Measurements from ENCODE around the gene CHIA.

Gene CHIA

DNA sequence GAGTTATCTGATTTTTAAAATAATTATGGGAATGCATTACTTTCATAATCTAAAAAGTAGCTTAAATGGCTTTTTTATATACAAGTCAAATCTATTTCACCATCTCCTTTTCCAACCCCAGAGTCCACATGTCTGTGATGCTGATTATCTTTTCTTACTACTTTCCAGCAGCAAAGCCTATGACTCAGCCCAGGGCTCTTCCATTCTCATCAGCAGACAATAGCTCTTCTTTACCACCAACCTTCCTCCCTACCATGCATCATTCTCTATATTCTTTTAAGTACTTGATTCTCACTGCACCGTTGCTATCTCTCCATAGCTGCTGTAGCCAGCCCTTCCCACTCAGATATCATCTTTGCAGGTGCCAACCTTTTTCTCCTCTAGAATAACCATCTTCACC lies 75.6 kb downstream of the CHIA start:
- no peak for TF ChIP-seq CTCF (IDR thresholded peaks at IDR 0.05; ENCODE audit: control extremely low read depth, extremely low read depth, low read depth, missing control alignments)
- ChIA-PET POLR2A (no interaction called here), CTCF (interaction anchor here (0.7 to 1.5 kb wide), 2 partner anchors 34 to 45 kb away, joined by 3 read pairs; no protein-coding TSS in a partner anchor)
- DNase-seq (ENCODE audit: extremely low spot score), result no peak

GRCh38 chr1:111369177-111369576 lies 78.5 kb downstream of the CHIA start:
- TF ChIP-seq CTCF (IDR thresholded peaks at IDR 0.05; ENCODE audit: control extremely low read depth, extremely low read depth, low read depth, missing control alignments), result no peak
- DNase-seq (ENCODE audit: extremely low spot score), result no peak
- ChIA-PET CTCF (interaction anchor here (0.9 to 2.1 kb wide), 3 partner anchors 12 to 539 kb away, joined by 3 to 5 read pairs (median 3); no protein-coding TSS in a partner anchor), POLR2A (no interaction called here)

GRCh38 chr1:111369645-111370044 lies 79.0 kb downstream of the CHIA start:
- ChIA-PET CTCF (interaction anchor here (0.9 to 2.1 kb wide), 4 partner anchors 12 to 540 kb away, joined by 3 to 5 read pairs (median 3); no protein-coding TSS in a partner anchor), POLR2A (no interaction called here)
- TF ChIP-seq CTCF (IDR thresholded peaks at IDR 0.05; ENCODE audit: control extremely low read depth, extremely low read depth, low read depth, missing control alignments), result no peak
- DNase-seq (ENCODE audit: extremely low spot score), result no peak
